Measurements from ENCODE around the gene NFYC. TPM values are rescaled to one million over a fixed set of nuclear protein-coding genes. Genes with fewer than 3 reads are reported as not detected.

NFYC gene
- total and polyA plus RNA-seq, 2 of the 8 experiments (the other 6 are each of a cell fraction or from before 2014, with no cell fraction given): 54.1 to 124 TPM

DNA sequence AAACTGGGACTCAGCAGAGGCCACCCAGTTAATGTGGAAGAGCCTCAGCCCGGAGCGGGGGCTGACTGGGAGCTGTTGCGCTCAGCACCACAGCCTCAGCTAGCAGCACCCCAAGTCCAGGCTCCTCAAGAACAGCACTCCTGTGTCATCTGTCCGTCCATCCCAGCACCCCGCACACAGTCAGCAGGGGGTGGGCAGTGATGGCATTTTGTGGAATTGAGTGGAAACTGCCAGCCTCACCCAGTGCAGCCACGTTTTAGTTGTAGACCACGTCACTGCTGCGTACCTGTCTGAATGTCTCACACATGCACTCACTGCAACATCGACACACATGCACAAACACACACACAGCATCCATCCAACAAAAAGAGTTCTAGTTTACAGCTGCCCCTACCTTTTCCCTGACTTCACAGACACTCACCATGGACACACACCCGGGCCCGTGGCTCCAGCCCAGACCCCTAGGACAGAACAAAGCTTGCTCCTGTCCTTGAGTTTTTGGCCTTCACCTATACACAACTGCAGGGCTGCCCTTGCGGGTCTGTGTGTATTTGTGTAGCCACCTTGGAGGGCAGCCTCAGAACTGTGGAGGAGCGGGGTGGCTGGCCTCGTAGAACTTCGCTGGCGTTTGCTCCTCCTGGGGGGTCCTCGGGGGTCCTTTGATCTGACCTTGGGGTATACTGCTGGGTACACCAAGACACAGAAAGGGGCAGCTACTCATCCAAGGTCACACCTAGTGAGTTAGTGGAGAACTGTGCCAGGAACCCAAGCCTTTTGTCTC lies 97.2 kb downstream of the NFYC start:
- Histone ChIP-seq H3K9me3 (ENCODE audit: insufficient read depth in 2 of 2, low read depth in 1 of 2, low read length in 1 of 2) (no peaks in the 10 kb centered on the region), H2BK5ac (ENCODE audit: low read depth, low read length) (no peak overlapping the region), H3K27me3 (replicated peaks in 1 of 4; ENCODE audit: control insufficient read depth in 3 of 4, extremely low read depth in 1 of 4, insufficient read depth in 3 of 4, low read length in 3 of 4) (peaks cover 0 to 8% (median 5%) of the 10 kb centered on the region in 4 experiments; a peak in 3 of 7 replicates), H3K4ac (replicated peaks; ENCODE audit: insufficient read length, low read depth, low read length) (no peak overlapping the region), H2BK12ac (ENCODE audit: low read depth, low read length) (no peak overlapping the region), H3K4me3 (ENCODE audit: extremely low read depth in 1 of 4, insufficient read depth in 2 of 4, low read depth in 3 of 4, low read length in 4 of 4) (no peak overlapping the region), H3K79me1 (ENCODE audit: low read depth, low read length) (no peaks in the 10 kb centered on the region), H3K79me2 (ENCODE audit: control insufficient read depth in 1 of 2, insufficient read depth in 2 of 2, low read length in 2 of 2) (no peaks in the 10 kb centered on the region), H2BK120ac (replicated peaks; ENCODE audit: low read depth, low read length) (no peak overlapping the region), H4K5ac (ENCODE audit: insufficient read length, low read depth, low read length) (no peak overlapping the region), H3K4me2 (ENCODE audit: insufficient read depth in 1 of 2, low read depth in 2 of 2, low read length in 2 of 2) (no peak overlapping the region), H3K23me2 (ENCODE audit: low read depth, low read length) (peaks cover 8% of the 10 kb centered on the region; the same call in 1 of the 2 replicates), H3K9ac (replicated peaks in 1 of 4; ENCODE audit: extremely low read depth in 1 of 4, low read depth in 3 of 4, low read length in 3 of 4) (no peak overlapping the region), H3K4me1 (replicated peaks in 1 of 4; ENCODE audit: control insufficient read depth in 3 of 4, insufficient read depth in 4 of 4, low read length in 3 of 4) (peaks cover 0 to 7% (median 5%) of the 10 kb centered on the region in 4 experiments; a peak in 5 of 7 replicates), H2AFZ (ENCODE audit: low read length) (no peak overlapping the region), H4K91ac (replicated peaks; ENCODE audit: insufficient read length, low read length) (no peak overlapping the region), H3K14ac (ENCODE audit: insufficient read length) (no peak overlapping the region), H3K27ac (ENCODE audit: low read depth, low read length) (no peak overlapping the region), H2BK15ac (ENCODE audit: low read length) (no peak overlapping the region), H4K20me1 (replicated peaks in 1 of 2; ENCODE audit: control insufficient read depth in 1 of 2, insufficient read depth in 2 of 2, low read length in 2 of 2) (peaks cover 2 to 7% of the 10 kb centered on the region in 2 experiments), H3K23ac (ENCODE audit: insufficient read length) (no peak overlapping the region), H3K56ac (replicated peaks; ENCODE audit: insufficient read length, low read depth, low read length) (no peak overlapping the region), H2BK20ac (ENCODE audit: low read length) (no peak overlapping the region), H3K36me3 (ENCODE audit: control insufficient read depth in 2 of 4, insufficient read depth in 4 of 4, low read length in 3 of 4) (no peaks in the 10 kb centered on the region), H4K8ac (ENCODE audit: extremely low read depth, insufficient read depth, low read length) (no peak overlapping the region), H3K18ac (ENCODE audit: extremely low read depth, low read length) (no peak overlapping the region), H2AK5ac (ENCODE audit: low read depth, low read length) (no peak overlapping the region)
- ChIA-PET CTCF (ENCODE audit: partially characterized antibody) (interaction anchor here (0.9 to 24.5 kb wide), 8 partner anchors 9 to 160 kb away, joined by 3 to 325 read pairs (median 3); no protein-coding TSS in a partner anchor), POLR2A (ENCODE audit: partially characterized antibody) (interaction anchor here (0.8 to 1.3 kb wide), 3 partner anchors 12 to 82 kb away, joined by 3 read pairs; no protein-coding TSS in a partner anchor)
- 93% methylated on average over 17 of the region's 17 CpGs; no CpG with 5 or more reads in 1 of the 2 experiments for WGBS, 2 experiments (ENCODE audit: extremely low coverage in 1 of 2, insufficient coverage in 1 of 2, insufficient read length in 1 of 2, insufficient replicate concordance in 2 of 2, low coverage in 1 of 2, low lambda C conversion rate in 2 of 2, missing lambda C conversion rate in 1 of 2)
- DNase-seq (ENCODE audit: low read depth in 1 of 2, low spot score in 2 of 2): no peak
- FAIRE-seq: no peak
- TF ChIP-seq EP300 (IDR thresholded peaks at IDR 0.05; ENCODE audit: borderline replicate concordance in 1 of 2, low read depth in 2 of 2, low read length in 2 of 2): no peak
- no peak for TF ChIP-seq RFX5 (IDR thresholded peaks at IDR 0.05; ENCODE audit: borderline replicate concordance, low read depth, low read length)
- no peak for TF ChIP-seq RAD21 (IDR thresholded peaks at IDR 0.05 in 1 of 2, conservative IDR thresholded peaks at IDR 0.05 in 1 of 2; ENCODE audit: low read depth in 2 of 2, low read length in 2 of 2)
- TF ChIP-seq JUN (IDR thresholded peaks at IDR 0.05; ENCODE audit: low read depth, low read length): no peak
- no peak for TF ChIP-seq SP2 (IDR thresholded peaks at IDR 0.05; ENCODE audit: low read length)
- TF ChIP-seq RBBP5 (IDR thresholded peaks at IDR 0.05; ENCODE audit: borderline replicate concordance, low read depth, low read length): no peak
- no peak for TF ChIP-seq HDAC2 (IDR thresholded peaks at IDR 0.05; ENCODE audit: borderline replicate concordance in 1 of 2, low read depth in 2 of 2, low read length in 2 of 2)
- TF ChIP-seq, protein P1, sequence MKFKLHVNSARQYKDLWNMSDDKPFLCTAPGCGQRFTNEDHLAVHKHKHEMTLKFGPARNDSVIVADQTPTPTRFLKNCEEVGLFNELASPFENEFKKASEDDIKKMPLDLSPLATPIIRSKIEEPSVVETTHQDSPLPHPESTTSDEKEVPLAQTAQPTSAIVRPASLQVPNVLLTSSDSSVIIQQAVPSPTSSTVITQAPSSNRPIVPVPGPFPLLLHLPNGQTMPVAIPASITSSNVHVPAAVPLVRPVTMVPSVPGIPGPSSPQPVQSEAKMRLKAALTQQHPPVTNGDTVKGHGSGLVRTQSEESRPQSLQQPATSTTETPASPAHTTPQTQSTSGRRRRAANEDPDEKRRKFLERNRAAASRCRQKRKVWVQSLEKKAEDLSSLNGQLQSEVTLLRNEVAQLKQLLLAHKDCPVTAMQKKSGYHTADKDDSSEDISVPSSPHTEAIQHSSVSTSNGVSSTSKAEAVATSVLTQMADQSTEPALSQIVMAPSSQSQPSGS (IDR thresholded peaks at IDR 0.05; ENCODE audit: low read length): no peak
- no peak for TF ChIP-seq POLR2AphosphoS5 (IDR thresholded peaks at IDR 0.05; ENCODE audit: low read depth, low read length)
